H9 (cell line): ENCODE measurements around the gene RSBN1L. TPM values are rescaled to one million over a fixed set of nuclear protein-coding genes. Genes with fewer than 3 reads are reported as not detected.

Experiments used
- DNase-seq: peaks from one replicate; pipeline ENCODE4 v3.0.0-alpha.2; 2017
- H2AFZ ChIP-seq: one replicate; pipeline ENCODE4 v1.6.1; 2013; ENCODE audit warnings: mild to moderate bottlenecking, low read length, control low read depth, moderate library complexity
- H2AK5ac ChIP-seq: 2 replicates; pipeline ENCODE4 v1.6.1; 2013; ENCODE audit warnings: low read length, control low read depth, mixed read lengths; ENCODE audit not compliant: insufficient read length
- H2BK120ac ChIP-seq: one replicate; pipeline ENCODE4 v1.6.1; 2013; ENCODE audit warnings: low read depth, mild to moderate bottlenecking, low read length, control low read depth, inconsistent platforms; ENCODE audit not compliant: poor library complexity, severe bottlenecking
- H2BK12ac ChIP-seq: 2 replicates; pipeline ENCODE4 v1.6.1; 2013; ENCODE audit warnings: low read length, control low read depth, mixed read lengths, low read depth; ENCODE audit not compliant: insufficient read length
- H2BK15ac ChIP-seq: 2 replicates; pipeline ENCODE4 v1.6.1; 2013; ENCODE audit warnings: low read depth, low read length, control low read depth
- H2BK20ac ChIP-seq: one replicate; pipeline ENCODE4 v1.6.1; 2013; ENCODE audit warnings: low read depth, mild to moderate bottlenecking, low read length, control low read depth, inconsistent platforms; ENCODE audit not compliant: poor library complexity, severe bottlenecking
- H2BK5ac ChIP-seq: 2 replicates; pipeline ENCODE4 v1.6.1; 2013; ENCODE audit warnings: low read length, control low read depth, mixed read lengths; ENCODE audit not compliant: insufficient read length
- H3K14ac ChIP-seq: 2 replicates; pipeline ENCODE4 v1.6.1; 2013; ENCODE audit warnings: low read length, control low read depth; ENCODE audit not compliant: insufficient read depth
- H3K18ac ChIP-seq: 2 replicates; pipeline ENCODE4 v1.6.1; 2013; ENCODE audit warnings: low read depth, mild to moderate bottlenecking, mixed read lengths, low read length, control low read depth; ENCODE audit not compliant: insufficient read length
- H3K23ac ChIP-seq: 2 replicates; pipeline ENCODE4 v1.6.1; 2013; ENCODE audit warnings: low read length, control low read depth, mixed read lengths, low read depth; ENCODE audit not compliant: insufficient read length
- H3K23me2 ChIP-seq: 2 replicates; pipeline ENCODE4 v1.6.1; 2013; ENCODE audit warnings: low read depth, mild to moderate bottlenecking, mixed read lengths, low read length, control low read depth; ENCODE audit not compliant: insufficient read length, poor library complexity, severe bottlenecking
- H3K27ac ChIP-seq: 2 replicates; pipeline ENCODE4 v1.5.1; 2013; ENCODE audit warnings: low read length, control low read depth, mixed read lengths, low read depth; ENCODE audit not compliant: insufficient read length
- H3K27me3 ChIP-seq: 2 replicates; pipeline ENCODE4 v1.6.1; 2013; ENCODE audit warnings: low read length, control low read depth, inconsistent platforms; ENCODE audit not compliant: insufficient read depth
- H3K4ac ChIP-seq: 2 replicates; pipeline ENCODE4 v1.6.1; 2013; ENCODE audit warnings: low read depth, mild to moderate bottlenecking, control low read depth, inconsistent platforms, low read length, moderate library complexity
- H3K4me1 ChIP-seq: 2 replicates; pipeline ENCODE4 v1.6.1; 2013; ENCODE audit warnings: low read length, control low read depth, inconsistent platforms; ENCODE audit not compliant: insufficient read depth
- H3K4me2 ChIP-seq: 2 replicates; pipeline ENCODE4 v1.6.1; 2013; ENCODE audit warnings: low read length, control low read depth, mixed read lengths; ENCODE audit not compliant: insufficient read length, insufficient read depth
- H3K56ac ChIP-seq: 2 replicates; pipeline ENCODE4 v1.6.1; 2013; ENCODE audit warnings: low read depth, mild to moderate bottlenecking, mixed read lengths, low read length, control low read depth; ENCODE audit not compliant: insufficient read length
- H3K79me1 ChIP-seq: 2 replicates; pipeline ENCODE4 v1.6.1; 2013; ENCODE audit warnings: low read depth, mild to moderate bottlenecking, moderate library complexity, low read length, control low read depth, inconsistent platforms; ENCODE audit not compliant: insufficient read depth, poor library complexity, severe bottlenecking
- H3K79me2 ChIP-seq: 2 replicates; pipeline ENCODE4 v1.6.1; 2013; ENCODE audit warnings: low read length, control low read depth, inconsistent platforms; ENCODE audit not compliant: insufficient read depth
- H3K9ac ChIP-seq: 2 replicates; pipeline ENCODE4 v1.6.1; 2013; ENCODE audit warnings: low read length, control low read depth, mixed read lengths; ENCODE audit not compliant: insufficient read length; ENCODE audit errors: extremely low read depth
- H3K9me3 ChIP-seq: one replicate; pipeline ENCODE4 v1.6.1; 2013; ENCODE audit warnings: low read depth, low read length, inconsistent platforms; ENCODE audit not compliant: control insufficient read depth
- H3T11ph ChIP-seq: one replicate; pipeline ENCODE4 v1.6.1; 2013; ENCODE audit warnings: mild to moderate bottlenecking, low read length, control low read depth, inconsistent platforms
- H4K20me1 ChIP-seq: one replicate; pipeline ENCODE4 v1.6.1; 2013; ENCODE audit not compliant: control insufficient read depth, insufficient read length, insufficient read depth
- H4K5ac ChIP-seq: 2 replicates; pipeline ENCODE4 v1.6.1; 2013; ENCODE audit warnings: low read depth, mild to moderate bottlenecking, mixed read lengths, low read length, control low read depth; ENCODE audit not compliant: insufficient read length
- H4K8ac ChIP-seq: replicated peaks from 2 replicates; pipeline ENCODE4 v1.6.1; 2013; ENCODE audit warnings: low read length, control low read depth, mixed read lengths, low read depth; ENCODE audit not compliant: insufficient read length
- H4K91ac ChIP-seq: 2 replicates; pipeline ENCODE4 v1.6.1; 2013; ENCODE audit warnings: low read depth, mild to moderate bottlenecking, moderate library complexity, mixed read lengths, low read length, control low read depth; ENCODE audit not compliant: insufficient read length
- H3K27ac Mint-ChIP-seq, 3 experiments: 2 replicates in 2 of 3; 3 replicates in 1 of 3; pipeline ENCODE4 v1.8.0; 2020 to 2021; ENCODE audit warnings: mixed read lengths in 3 of 3, mild to moderate bottlenecking in 1 of 3, moderate library complexity in 1 of 3
- H3K27me3 Mint-ChIP-seq: 2 replicates; pipeline ENCODE4 v1.8.0; 2021; ENCODE audit warnings: low read depth, mild to moderate bottlenecking, moderate library complexity, mixed read lengths
- H3K36me3 Mint-ChIP-seq, 3 experiments: 2 replicates in 2 of 3; 3 replicates in 1 of 3; pipeline ENCODE4 v1.8.0; 2020 to 2021; ENCODE audit warnings: low read depth in 3 of 3, mixed read lengths in 3 of 3; ENCODE audit not compliant: insufficient read depth in 1 of 3
- H3K4me1 Mint-ChIP-seq, 2 experiments: 2 replicates each; pipeline ENCODE4 v1.8.0; 2020; ENCODE audit warnings: mixed read lengths in 2 of 2
- H3K4me3 Mint-ChIP-seq, 2 experiments: 2 replicates in 1 of 2; 3 replicates in 1 of 2; pipeline ENCODE4 v1.8.0; 2020 to 2021; ENCODE audit warnings: mild to moderate bottlenecking in 2 of 2, mixed read lengths in 2 of 2, moderate library complexity in 1 of 2
- H3K9me3 Mint-ChIP-seq, 2 experiments: 2 replicates in 1 of 2; 3 replicates in 1 of 2; pipeline ENCODE4 v1.8.0; 2020; ENCODE audit warnings: mild to moderate bottlenecking in 2 of 2, mixed read lengths in 2 of 2, moderate library complexity in 1 of 2
- CTCF ChIP-seq: fragments of 200-600 bp; sonication (generic); conservative IDR thresholded peaks from 3 replicates; pipeline ENCODE4 v1.8.0; 2021; ENCODE audit warnings: antibody characterized with exemption, mild to moderate bottlenecking
- WGBS: extraction: QIAGEN DNeasy Blood & Tissue Kit; methylation state at CpG from one replicate; pipeline ENCODE4 v1.1.7; 2013; ENCODE audit warnings: missing lambda C conversion rate, low lambda C conversion rate, mixed read lengths; ENCODE audit not compliant: insufficient read length; ENCODE audit errors: extremely low coverage; 5-methylcytosine and 5-hydroxymethylcytosine counted together
- total RNA-seq: library from RNA; stranded (reverse); gene quantifications from 2 replicates; pipeline ENCODE4 v1.2.1, GENCODE V29; 2021

The RSBN1L gene
- total RNA-seq, 1 experiment from 2014 or later: 20.6 TPM

- Histone ChIP-seq H4K5ac (no peak overlapping the region), H3K4me1 (no peaks in the 10 kb centered on the region), H3K56ac (no peak overlapping the region), H3T11ph (no peak overlapping the region), H2BK20ac (no peak overlapping the region), H3K14ac (no peak overlapping the region), H2BK12ac (no peak overlapping the region), H3K9ac (no peak overlapping the region), H3K79me2 (no peaks in the 10 kb centered on the region), H4K8ac (no peak overlapping the region), H3K27me3 (no peaks in the 10 kb centered on the region), H3K23me2 (no peaks in the 10 kb centered on the region), H2BK15ac (no peak overlapping the region), H2AK5ac (no peak overlapping the region), H4K20me1 (no peaks in the 10 kb centered on the region), H3K79me1 (no peaks in the 10 kb centered on the region), H3K4ac (no peak overlapping the region), H3K4me2 (no peak overlapping the region), H3K23ac (no peak overlapping the region), H4K91ac (no peak overlapping the region), H2BK5ac (no peak overlapping the region), H2AFZ (no peak overlapping the region), H3K18ac (no peak overlapping the region), H3K9me3 (no peaks in the 10 kb centered on the region), H2BK120ac (no peak overlapping the region), H3K27ac (no peak overlapping the region)
- H3K27me3 Mint-ChIP-seq: no peaks in the 10 kb centered on the region
- no peak overlapping the region; a peak in 1 of 7 replicates for H3K27ac Mint-ChIP-seq
- H3K36me3 Mint-ChIP-seq: peaks cover 0 to 16% (median 0%) of the 10 kb centered on the region in 3 experiments; a peak in 4 of 7 replicates
- no CpG with 5 or more reads among the region's 2 CpGs for whole genome bisulfite sequencing
- H3K4me1 Mint-ChIP-seq: peaks cover 4 to 6% of the 10 kb centered on the region in 2 experiments
- DNase-seq: no peak
- TF ChIP-seq CTCF: no peak
- H3K4me3 Mint-ChIP-seq: no peak overlapping the region
- H3K9me3 Mint-ChIP-seq: no peaks in the 10 kb centered on the region; a peak in 2 of 5 replicates
These were observed 33.4 kb upstream of the RSBN1L start for GRCh38 chr7:77662869-77663268.
